HG02870 (cell line): Measurements from ENCODE around the gene CFAP46.

Experiments used
- ATAC-seq: cut with Tn5 transposase; IDR thresholded peaks from one replicate; pipeline ENCODE4 v1.9.1; 2021; ENCODE audit warnings: mild to moderate bottlenecking, moderate library complexity; ENCODE audit not compliant: unreplicated experiment

CFAP46 gene

DNA sequence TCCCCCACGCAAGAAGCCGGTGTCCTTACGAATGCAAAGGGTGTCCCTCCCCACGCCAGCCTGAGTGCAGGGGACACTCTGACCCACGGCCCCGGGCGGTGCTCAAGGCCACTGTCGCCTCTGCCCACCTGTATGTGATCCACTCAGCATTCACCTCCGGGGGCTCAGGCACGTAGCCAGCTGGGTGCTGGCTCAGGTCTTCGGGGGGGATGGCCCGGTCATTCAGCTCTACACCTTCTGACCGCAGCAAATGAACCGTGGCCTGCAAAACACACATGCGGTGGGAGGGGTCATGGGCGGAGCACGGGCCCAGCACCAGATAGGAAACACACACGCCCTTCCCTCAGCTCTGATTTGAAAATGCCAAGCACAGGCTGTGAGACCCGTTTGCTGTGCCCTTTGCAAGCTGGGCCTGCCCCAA, 25.9 kb downstream of the CFAP46 start:
- no peak for ATAC-seq

- no peak for ATAC-seq
Observed at GRCh38 chr10:132915411-132915810, 27.0 kb downstream of the CFAP46 start.

GRCh38 chr10:132914732-132915131, 27.6 kb downstream of the CFAP46 start:
- ATAC-seq: no peak

- no peak for ATAC-seq
Observed at GRCh38 chr10:132913559-132914115, 28.7 kb downstream of the CFAP46 start.

DNA sequence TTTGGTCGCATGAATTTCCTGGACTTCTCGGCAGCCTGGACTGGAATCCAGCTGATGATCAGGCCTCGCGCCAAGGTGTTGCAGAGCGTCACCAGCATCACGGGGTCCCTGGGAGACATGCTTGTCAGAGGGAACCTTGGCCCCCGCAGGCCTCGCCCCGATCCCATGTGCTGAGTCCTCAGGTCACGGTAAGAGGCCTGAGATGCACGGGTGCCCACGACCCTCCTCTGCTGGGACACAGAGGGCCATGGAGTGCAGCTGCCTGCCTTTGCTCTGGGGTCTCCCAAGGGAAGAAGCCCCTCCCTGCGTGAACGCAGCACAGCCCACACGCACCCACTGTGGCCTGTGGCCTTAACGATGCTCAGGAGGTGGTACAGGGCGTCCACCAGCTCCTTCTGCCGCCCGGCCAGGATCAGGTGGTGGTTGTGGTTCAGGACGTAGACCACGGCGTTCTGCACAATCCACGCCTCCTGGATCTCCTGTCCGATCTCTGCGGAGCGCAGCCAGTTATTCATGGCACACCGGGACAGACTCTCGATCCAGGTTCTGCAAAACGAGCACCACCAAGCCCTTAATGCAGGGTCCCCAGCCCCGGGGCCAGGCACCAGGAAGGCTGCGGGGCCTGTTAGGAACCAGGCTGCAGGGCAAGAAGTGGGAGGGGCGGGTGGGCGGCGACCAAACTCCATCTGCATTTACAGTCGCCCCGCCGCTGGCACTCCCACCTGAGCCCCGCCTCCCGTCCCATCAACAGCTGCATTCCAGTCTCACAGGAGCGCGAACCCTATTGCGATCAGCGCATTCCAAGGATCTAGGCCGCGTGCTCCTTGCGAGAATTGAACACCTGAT, 29.4 kb downstream of the CFAP46 start:
- ATAC-seq: no peak

DNA sequence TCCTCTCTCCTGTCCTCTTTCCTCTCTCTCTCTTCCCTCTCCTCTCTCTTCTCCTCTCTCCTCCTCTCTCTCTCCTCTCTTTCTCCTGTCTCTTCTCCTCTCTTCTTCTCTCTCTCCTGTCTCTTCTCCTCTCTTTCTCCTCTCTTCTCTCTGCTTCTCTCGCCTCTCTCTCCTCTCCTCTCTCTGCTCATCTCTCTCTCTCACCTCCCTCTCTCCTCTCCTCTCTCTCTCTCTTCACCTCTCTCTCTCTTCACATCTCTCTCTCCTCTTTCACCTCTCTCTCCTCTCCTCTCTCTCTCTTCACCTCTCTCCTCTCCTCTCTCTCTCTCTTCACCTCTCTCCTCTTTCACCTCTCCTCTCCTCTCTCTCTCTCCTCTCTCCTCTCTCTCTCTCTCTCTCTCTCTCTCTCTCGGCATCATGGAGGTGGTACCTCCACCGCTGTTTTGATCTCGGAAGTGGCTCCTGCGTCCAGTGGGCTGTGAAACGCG, 30.1 kb downstream of the CFAP46 start:
- ATAC-seq: no peak

DNA sequence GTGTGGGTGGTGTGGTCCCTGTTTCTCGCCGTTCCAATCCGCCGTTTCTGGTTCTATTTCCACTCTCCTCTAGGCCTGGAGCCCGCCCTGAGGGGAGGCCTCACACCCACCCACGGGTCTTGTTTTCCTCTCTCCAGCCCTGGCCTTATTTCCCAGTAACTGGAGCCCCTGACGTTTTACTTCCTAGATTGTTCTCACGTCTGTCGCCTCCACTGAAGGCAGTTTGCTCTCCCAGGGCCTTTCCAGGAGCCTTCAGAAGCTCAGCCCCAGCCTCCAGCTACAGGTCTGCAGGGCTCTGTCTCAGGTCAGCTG, 30.6 kb downstream of the CFAP46 start:
- ATAC-seq: no peak

- ATAC-seq: no peak
Observed at GRCh38 chr10:132910901-132911785, 31.2 kb downstream of the CFAP46 start.

GRCh38 chr10:132910186-132910880, 32.0 kb downstream of the CFAP46 start:
- no peak for ATAC-seq

GRCh38 chr10:132909491-132910071, 32.8 kb downstream of the CFAP46 start:
- no peak for ATAC-seq

- no peak for ATAC-seq
Observed at GRCh38 chr10:132908621-132909295, 33.6 kb downstream of the CFAP46 start.

DNA sequence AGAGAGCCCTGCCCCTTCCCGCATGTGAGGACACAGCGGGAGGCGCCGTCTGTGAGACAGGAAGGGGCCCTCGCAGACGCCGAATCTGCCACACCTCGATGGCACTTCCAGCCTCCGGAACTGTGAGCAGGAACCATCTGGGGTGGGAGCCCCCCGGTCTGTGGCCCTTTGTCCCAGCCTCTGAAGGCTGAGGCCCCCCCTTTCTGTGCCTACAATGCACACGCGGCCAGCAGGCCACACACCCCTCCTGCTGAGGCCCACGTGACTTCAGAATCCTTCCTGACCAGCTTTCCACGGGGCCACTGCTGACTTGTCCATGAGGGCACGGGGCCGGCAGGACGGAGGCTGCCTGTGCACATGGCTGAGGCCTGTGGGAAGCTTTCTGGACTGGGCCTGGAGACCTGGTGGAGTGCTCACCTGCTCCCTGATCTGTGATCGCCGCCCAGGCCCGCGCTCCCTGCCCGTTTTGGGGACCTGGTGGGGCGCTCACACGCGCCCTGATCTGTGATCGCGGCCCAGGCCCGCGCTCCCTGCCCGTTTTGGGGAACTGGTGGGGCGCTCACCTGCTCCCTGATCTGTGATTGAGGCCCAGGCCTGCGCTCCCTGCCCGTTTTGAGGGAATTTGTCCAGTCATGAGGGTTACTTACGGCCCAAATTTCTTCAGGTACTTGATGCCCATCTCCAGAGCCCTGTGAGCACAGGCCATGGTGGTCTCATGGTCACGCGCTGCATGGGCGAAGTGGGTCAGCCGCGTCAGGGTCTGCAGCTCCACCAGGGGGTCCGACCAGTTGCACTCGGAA, 34.3 kb downstream of the CFAP46 start:
- no peak for ATAC-seq

- no peak for ATAC-seq
Observed at GRCh38 chr10:132906836-132907235, 35.5 kb downstream of the CFAP46 start.

DNA sequence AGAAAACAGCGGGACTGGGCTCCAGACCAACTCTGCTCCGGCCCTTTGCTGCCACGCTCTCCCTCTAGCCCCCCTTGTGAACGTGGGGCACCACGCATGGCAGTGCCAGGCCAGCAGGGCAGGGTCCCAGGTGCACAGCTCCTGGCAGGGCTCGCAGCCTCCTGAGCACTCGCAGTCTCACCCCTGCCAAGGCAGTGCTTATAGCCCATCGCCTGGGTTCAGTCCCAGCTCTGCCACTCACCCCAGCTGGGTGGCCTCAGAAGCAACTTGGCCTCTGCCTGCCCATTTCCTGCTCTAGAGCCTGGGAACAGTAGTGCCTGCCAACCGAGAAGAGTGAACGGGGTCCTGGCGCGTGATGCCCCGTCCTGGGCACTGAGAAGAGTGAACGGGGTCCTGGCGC, 36.3 kb downstream of the CFAP46 start:
- no peak for ATAC-seq

GRCh38 chr10:132905661-132906060, 36.7 kb downstream of the CFAP46 start:
- no peak for ATAC-seq

DNA sequence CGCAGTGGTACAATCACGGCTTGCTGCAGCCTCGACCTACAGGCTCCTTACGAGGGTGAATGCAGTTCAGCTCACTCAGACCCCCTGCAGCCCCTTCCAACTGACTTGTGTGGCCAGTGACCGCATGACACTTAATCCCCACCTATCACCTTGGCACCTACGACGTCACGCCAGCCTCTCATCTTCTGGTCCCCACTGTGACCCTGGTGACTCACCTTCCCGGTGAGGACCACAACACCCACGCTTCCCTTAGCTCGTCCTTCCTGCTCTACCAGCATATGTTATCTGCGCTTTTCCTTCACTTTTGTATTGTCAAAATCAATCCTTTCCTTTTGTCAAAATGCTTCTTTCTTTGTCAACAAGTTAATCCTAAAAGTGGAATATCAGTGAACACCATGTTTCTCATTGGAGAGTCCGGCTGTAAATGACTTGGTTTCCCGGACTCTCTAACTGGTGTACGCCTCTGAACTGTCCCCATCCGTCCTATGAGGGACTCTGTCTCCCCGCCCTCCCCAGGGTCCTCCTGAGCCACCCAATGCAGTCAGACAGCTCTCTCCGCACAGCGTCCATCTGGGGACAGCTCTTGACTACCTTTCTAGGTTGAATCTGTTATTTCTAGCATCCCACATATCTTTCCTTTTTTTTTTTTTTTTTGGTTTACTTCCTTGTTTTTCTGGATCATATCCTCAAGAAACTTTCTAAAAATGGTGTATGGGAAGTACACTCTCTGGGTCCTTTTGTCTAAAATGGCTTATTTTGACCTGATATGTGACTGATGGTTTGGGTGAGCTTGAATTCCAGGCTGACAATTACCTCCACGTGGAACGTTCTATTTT, 37.3 kb downstream of the CFAP46 start:
- ATAC-seq: no peak

DNA sequence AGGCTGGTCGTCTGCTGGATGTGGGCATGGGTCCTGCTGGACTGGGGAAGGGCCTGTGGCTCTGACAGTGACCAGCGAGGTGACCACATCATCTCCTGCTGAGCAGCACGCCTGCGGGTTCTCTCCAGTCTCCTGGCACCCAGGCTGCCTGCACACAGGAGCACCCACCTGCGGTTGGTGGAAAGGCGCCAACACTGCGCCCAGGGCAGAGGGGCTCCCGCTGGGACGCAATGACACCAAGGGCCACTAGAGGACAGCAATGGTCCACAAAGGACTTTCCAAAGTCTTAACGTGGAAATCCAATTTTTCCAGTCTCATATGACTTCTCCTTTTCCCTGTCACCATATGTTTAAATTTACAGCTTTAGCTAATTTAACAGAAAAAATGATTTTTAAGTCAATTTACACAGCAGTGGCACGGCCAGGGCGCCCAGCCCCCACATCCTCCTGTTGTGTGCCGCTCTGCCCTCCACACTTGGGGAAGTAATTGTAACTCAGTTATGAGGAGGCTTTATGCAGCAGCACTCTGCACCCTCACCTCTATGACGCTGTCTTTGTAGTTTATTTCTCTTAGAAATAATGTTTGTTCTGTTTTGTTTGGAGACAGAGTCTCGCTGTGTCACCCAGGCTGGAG, 38.1 kb downstream of the CFAP46 start:
- no peak for ATAC-seq
